ENCODE results near the gene GRM5.

GRM5 gene

DNA sequence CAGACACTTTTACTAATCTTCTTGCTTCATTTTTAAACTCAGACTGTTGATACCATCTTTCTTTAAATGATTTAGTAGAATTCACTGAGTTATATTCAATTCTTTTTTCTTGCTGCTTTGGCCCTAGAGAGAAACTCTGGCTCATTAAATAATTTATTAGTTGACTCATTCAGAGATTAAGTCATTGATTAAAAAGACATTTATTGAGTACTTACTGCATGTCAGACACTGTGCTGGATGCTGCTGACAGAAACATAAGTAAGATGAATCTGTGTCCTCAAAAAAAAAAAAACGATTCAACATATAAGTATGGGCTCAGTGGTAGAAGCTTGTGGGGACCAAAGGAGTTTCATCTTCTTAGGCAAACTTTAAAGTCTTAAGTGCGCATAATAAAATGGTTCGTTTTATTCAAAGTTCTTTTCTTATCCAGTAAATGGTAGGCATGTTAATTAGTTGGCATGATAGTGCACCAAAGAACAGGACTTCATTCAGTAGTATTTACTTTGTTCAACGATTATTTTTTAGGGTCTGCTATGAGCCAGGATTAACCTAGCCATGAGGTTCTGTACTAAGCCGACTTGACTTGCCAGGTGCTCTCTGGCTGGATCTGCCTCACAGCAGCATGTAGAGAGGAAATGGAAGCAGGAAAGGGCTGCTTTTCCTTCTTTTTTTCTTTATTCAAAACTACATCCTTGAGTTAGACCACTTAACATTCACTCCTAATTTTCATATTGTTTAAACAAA, 447.3 kb downstream of the GRM5 start:
- DNase-seq (ENCODE audit: low read depth) = no peak

GRCh38 chr11:88617226-88617625, 448.6 kb downstream of the GRM5 start:
- no peak for DNase-seq (ENCODE audit: low read depth)

- DNase-seq (ENCODE audit: low read depth) = no peak
These were observed 461.5 kb downstream of the GRM5 start for GRCh38 chr11:88604260-88604659.

DNA sequence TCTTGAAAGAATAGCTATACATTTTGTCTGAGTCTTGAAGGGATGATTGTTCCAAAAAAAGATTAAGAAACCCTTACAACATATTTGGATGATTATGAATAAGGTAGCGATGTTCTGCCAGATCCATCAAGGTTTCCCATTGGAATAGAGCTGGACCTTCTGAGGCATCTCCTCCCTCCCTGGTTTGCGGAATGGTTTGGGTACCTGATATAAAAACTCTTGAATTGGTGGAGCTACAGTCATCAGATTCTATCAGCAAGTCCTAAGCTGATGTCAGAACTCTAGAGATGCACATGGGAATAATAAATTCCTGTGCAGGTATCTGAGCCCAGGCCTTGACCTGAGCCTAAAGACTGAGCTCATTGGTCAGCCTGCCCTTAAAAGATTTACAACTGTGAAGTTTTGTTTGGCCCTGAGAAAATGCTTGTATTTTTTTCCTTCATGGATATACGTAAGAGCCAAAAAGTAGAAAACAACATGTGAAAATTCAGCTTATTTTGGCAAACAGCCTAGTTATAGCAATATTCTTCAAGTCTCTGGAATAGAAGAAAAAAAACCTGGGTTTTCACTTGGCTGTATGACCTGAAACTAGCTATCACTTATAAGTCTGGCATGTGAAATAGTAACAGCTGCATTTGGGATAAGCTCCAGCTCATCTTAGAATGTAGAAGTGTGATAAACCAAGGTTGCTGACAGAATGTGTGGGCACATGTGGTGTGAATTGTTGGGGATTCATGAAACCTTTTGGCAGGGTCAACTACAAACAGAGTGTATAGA, 462.5 kb downstream of the GRM5 start:
- no peak for DNase-seq (ENCODE audit: low read depth)

DNA sequence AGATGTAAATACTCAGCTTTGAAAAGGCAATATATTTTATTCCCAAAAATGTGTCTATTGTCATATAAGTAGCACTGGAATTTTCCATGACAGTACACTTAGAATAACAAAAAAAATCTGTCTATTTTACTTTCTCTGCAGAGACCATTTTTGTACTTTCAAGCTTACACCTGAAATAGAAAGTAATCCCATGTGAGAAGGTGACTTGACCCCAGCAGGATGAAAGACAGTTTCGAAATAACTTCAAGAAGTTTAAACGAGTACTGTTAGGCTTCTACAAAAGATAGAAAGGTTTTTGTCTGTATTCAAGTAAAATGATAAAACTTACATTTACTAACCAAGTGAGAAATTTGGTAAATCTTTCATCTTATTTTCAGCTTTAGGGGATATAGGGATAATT, 468.4 kb downstream of the GRM5 start:
- no peak for DNase-seq (ENCODE audit: low read depth)

GRCh38 chr11:88596786-88597185, 469.0 kb downstream of the GRM5 start:
- no peak for DNase-seq (ENCODE audit: low read depth)

GRCh38 chr11:88594274-88594950, 471.4 kb downstream of the GRM5 start:
- DNase-seq (ENCODE audit: low read depth) = no peak

- no peak for DNase-seq (ENCODE audit: low read depth)
These were observed 475.4 kb downstream of the GRM5 start for GRCh38 chr11:88590361-88590760.

DNA sequence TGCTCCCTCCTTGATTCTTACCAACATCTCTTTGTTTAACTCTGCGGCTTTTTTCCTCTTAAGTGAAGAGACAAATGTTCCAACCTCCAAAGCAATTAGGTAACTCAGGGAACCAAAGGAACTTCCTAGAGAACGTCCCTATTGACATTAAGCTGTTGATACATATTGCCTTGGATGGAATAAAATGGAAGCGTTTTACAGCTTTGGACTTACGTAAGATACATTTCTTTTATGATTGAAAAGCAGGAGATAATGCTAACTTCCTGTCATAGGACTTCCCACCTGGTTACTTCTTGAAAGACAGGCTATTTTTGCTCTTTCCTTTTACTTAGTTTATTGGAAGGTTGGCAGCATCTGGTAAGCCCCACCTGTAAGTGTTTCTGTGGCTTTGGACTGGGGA, 482.5 kb downstream of the GRM5 start:
- no peak for DNase-seq (ENCODE audit: low read depth)

- no peak for DNase-seq (ENCODE audit: low read depth)
These were observed 486.3 kb downstream of the GRM5 start for GRCh38 chr11:88579466-88579865.

GRCh38 chr11:88576741-88577140, 489.0 kb downstream of the GRM5 start:
- DNase-seq (ENCODE audit: low read depth) = no peak

DNA sequence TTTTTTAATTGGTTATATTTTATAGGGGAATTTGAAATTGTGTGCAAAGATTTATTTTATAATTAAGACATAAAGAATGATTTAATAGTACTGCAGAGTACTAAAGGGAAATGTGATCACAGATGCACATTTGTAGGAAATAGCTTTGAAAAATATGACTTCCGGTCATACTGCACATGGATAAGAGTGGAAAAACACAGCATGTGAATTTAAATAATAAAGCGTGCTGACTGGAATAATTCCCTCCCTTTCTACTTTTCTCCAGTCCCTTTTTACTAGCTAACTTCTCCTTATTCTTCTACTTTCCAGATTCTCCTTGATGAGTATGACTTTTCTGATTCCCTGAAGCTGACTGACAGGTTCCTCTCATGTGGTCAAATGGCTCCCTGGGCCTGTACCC, 489.9 kb downstream of the GRM5 start:
- no peak for DNase-seq (ENCODE audit: low read depth)

DNA sequence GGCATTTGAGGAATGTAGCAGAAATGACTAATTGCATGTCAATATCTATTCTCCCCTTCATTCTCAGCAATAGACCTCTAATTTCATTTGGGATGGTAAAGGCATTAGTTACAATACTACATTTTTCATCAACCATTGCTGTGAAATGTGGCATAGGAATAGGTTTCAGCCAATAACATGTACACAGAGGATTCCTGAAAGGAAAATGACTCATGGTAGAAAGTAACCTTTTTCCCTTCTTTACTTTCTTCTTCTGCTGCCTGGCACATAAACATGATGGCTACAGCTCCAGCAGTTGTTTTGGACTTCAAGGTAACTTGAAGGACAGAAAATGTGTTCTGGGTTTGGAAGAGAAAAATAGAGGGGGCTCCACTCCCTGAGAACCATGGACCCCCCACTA, 496.4 kb downstream of the GRM5 start:
- no peak for DNase-seq (ENCODE audit: low read depth)

GRCh38 chr11:88555829-88556202, 510.0 kb downstream of the GRM5 start:
- DNase-seq (ENCODE audit: low read depth) = no peak

GRCh38 chr11:88555018-88555828, 510.6 kb downstream of the GRM5 start:
- no peak for DNase-seq (ENCODE audit: low read depth)

DNA sequence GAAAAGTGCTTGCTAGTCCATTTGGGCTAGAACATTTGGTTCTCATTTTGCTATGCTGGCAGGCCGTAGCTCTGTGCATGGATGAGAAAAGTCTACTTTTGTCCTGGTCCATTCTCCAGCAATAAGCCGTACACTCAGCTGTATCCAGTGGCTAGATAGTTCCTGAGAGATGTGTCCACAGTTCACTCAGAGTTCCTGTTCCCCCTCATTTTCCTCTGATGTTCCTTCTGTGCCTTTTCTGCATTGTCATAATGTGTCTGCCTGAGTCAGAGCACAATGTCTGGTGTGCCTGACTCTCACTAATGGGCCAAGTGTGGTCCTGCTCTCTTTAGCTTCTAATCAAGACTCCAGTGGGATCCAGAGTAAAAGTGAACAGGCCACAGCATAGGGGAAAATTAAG, 512.6 kb downstream of the GRM5 start:
- DNase-seq (ENCODE audit: low read depth) = no peak

- DNase-seq (ENCODE audit: low read depth) = peak; percentile 6
These were observed 513.3 kb downstream of the GRM5 start for GRCh38 chr11:88552379-88553062.

GRCh38 chr11:88544656-88545280, 521.0 kb downstream of the GRM5 start:
- no peak for DNase-seq (ENCODE audit: low read depth)

DNA sequence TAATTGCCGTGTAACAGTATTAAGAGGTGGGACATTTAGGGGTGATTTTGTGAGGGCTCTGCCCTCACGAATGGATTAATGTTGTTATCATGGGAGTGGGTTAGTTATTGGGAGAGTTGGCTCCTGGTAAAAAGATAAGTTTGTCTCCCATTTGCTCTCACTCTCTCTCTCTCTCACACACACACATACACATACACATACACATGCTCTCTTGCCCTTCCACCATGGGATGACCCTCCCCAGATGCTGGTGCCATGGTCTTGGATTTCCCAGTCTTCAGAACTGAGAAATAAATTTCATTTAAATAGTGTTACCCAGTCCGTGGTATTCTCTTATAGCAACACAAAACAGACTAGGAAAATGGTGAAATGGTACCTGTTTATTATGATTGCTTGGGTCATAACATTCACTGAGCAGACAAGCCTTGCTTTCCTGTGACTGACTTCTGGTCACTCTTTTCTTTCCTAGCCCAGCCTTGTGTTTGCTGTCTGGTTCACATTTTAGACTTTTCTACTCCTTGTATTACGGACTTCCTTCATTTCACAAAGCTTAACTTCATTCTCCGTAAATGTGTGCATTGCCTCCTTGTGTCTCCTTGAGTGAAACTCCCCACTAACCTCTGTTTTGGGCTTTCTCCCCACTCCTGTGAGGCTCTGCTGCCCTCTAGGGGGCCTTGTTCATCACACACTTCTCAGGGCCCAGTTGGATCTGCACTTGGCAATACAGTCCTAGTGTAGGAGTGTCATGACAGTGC, 521.7 kb downstream of the GRM5 start:
- peak; percentile 45 for DNase-seq (ENCODE audit: low read depth)

DNA sequence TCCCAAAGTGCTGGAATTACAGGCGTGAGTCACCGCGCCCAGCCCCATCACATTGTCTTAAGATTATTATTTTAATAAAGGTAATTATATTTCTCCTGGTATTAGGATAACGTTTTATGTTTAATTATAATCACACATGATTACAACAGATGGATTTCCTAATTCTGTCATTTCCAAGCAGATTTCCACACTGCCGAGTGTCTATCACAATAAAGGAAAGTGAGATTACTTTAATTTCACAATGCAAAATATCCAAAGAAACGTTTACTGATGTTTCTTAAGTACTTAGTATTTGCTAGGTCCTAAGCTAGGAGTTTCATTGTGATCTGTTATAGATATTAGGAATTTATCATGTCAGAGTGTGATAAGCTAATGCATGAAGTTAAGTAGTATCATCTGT, 524.8 kb downstream of the GRM5 start:
- DNase-seq (ENCODE audit: low read depth) = no peak

All from stimulated activated CD8-positive, alpha-beta memory T cell treated with anti-CD3 and anti-CD28 coated beads, Interleukin-15, amount 100 ng/mL, for 24 hours (primary cell).